Activated naive CD8-positive, alpha-beta T cell treated with anti-CD3 and anti-CD28 coated beads, Interleukin-2, amount 50 U/mL, for 16 hours (primary cell): ENCODE measurements around the gene BTBD18.
"Not testable (repeated sequence)": the region's sequence is repeated elsewhere in the genome, so short reads cannot be mapped to it uniquely, and the experiment has no call there.

Source experiments
- DNase-seq: peaks from one replicate; pipeline ENCODE4 v3.0.0-alpha.2; 2020; ENCODE audit warnings: low read depth, low spot score

Gene BTBD18

GRCh38 chr11:57729479-57729878 lies 22.1 kb downstream of the BTBD18 start:
- no peak for DNase-seq

GRCh38 chr11:57728829-57729228 lies 22.8 kb downstream of the BTBD18 start:
- DNase-seq = no peak

GRCh38 chr11:57727185-57727584 lies 24.4 kb downstream of the BTBD18 start:
- DNase-seq = no peak

GRCh38 chr11:57716726-57717125 lies 34.9 kb downstream of the BTBD18 start:
- DNase-seq = not testable (repeated sequence)

DNA sequence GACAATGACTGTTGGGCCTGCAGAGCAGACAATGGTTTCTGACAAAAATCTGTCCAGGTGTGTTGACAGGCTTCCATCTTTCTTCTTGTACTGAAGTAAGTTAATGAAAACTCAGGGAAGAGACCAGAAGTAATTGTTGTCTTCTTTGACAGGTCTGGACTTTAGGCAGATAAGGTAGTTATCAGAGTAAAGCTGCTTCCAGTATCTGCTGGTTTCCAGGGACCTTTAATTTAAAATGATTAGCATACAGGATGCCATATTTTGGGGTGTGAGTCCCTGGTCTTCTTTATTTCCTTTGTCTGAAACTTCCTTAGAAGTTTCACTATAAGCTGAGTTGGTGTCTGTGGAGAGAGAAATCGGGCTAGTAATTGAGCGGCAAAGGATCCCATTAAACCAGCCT lies 37.8 kb downstream of the BTBD18 start:
- DNase-seq = no peak

GRCh38 chr11:57712256-57713150 lies 39.1 kb downstream of the BTBD18 start, which contains the start of gene TMX2:
Gene TMX2 (plus strand): TSS chr11:57712593. CDS start chr11:57712619, 26 bp downstream.
- DNase-seq = peak; percentile 77

GRCh38 chr11:57711414-57712255 lies 40.0 kb downstream of the BTBD18 start, which contains the start of gene MED19:
Gene MED19 (minus strand): TSS chr11:57712215. CDS start chr11:57712179, 36 bp downstream.
- peak; percentile 42 for DNase-seq

GRCh38 chr11:57709802-57710367 lies 41.7 kb downstream of the BTBD18 start:
- DNase-seq = no peak

DNA sequence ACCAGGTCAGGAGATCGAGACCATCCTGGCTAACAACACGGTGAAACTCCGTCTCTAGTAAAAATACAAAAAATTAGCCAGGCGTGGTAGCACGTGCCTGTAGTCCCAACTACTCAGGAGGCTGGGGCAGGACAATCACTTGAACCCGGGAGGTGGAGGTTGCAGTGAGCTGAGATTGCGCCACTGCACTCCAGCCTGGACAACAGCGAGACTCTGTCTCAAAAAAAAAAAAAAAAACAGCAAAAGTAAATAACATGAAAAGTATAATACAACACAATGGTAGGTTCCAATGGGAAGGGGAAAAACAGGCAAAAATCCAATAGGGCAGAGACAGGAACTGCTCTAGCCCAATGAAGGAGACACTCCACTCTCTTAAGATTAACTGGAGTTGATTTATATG lies 46.2 kb downstream of the BTBD18 start:
- not testable (repeated sequence) for DNase-seq

- DNase-seq = no peak
Measured at GRCh38 chr11:57704932-57705331, 46.7 kb downstream of the BTBD18 start.

GRCh38 chr11:57703341-57703740 lies 48.3 kb downstream of the BTBD18 start:
- DNase-seq = no peak

GRCh38 chr11:57700425-57700824 lies 51.2 kb downstream of the BTBD18 start:
- DNase-seq = no peak

GRCh38 chr11:57699813-57700212 lies 51.8 kb downstream of the BTBD18 start:
- DNase-seq = no peak

- no peak for DNase-seq
Measured at GRCh38 chr11:57698843-57699365, 52.7 kb downstream of the BTBD18 start.
